Muscle of back (tissue), 11 donors: ENCODE data around the gene IFRD1. TPM values are rescaled to one million over a fixed set of nuclear protein-coding genes. Genes with fewer than 3 reads are reported as not detected.
"Not testable (repeated sequence)": the region's sequence is repeated elsewhere in the genome, so short reads cannot be mapped to it uniquely, and the experiment has no call there.

Experiments used
- DNase-seq, 3 donors: peaks; one replicate each; pipeline versions ENCODE4 v3.0.0 to v3.0.0-alpha.2; 2013
- polyA plus RNA-seq, 10 donors: library from polyadenylated mRNA; unstranded; fragments of 120-200 nt; gene quantifications; one replicate each; pipeline ENCODE4 v1.2.1, GENCODE V29; 2013; ENCODE audit not compliant: insufficient read length in 10 of 10

Gene IFRD1
- polyA plus RNA-seq, 10 donors = 21.1 to 34.4 (median 30.1) TPM

- no peak for DNase-seq
These were observed 62.4 kb downstream of the IFRD1 start for GRCh38 chr7:112512451-112513210.

GRCh38 chr7:112515989-112516388 is 65.7 kb downstream of the IFRD1 start:
- no peak for DNase-seq

- not testable (repeated sequence) for DNase-seq
These were observed 66.2 kb downstream of the IFRD1 start for GRCh38 chr7:112516418-112516817.

DNA sequence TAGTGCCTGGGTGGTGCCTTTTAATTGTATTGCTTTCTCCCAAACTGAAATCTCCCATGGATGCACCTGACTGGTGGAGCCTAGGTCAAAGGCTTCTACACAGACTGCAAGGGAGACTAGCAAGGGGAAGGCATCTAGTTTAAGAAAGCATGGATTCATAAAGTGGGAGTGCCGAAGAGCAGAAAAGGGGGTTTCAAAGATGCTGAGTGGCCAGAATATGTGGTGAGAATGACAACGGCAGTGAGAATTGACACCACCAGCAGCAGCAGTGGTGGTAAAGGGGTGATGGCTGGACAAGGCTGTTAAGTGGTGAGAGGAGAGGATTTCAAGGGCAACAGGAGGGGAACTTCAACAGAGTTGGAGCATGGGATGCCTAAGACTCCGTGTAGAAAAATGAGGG is 67.2 kb downstream of the IFRD1 start:
- DNase-seq = no peak

- no peak for DNase-seq
These were observed 70.5 kb downstream of the IFRD1 start for GRCh38 chr7:112520787-112521186.

DNA sequence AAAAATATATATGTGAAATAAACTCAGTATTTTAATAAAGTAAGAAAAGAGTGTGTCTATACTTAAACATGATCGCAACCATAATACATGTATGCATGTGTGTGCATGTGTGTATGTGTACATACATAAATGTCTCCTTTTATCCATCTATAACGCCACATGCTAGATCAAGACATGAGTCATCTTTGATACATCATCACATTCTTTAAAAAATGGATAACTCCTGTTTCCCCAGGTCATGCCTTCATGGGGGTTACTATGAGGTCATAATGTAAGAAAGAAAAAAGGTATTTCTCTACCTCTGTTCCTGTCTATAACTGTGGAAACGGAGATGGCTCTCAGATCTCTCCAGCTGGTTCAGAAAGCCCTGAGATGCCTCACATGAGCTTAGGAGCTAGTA is 71.7 kb downstream of the IFRD1 start:
- DNase-seq = no peak

DNA sequence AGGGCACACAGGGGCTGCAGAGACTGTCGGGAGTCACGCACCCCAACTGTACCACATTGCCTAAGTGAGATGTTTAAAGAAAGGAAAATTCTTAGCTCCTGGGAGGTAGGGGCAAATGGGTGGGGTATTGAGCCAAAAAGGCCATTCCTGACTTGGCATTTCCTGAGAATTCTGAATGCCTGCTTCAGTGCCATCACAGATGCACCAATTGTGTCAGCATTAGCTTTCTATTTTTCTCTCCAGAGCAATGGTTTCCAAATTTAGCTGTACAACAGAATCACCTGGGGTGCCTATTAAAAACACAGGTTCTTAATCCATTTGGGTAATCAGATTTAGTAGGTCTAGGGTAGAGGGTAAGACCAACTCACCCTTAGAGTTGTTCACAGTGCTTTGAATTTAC is 73.6 kb downstream of the IFRD1 start:
- no peak for DNase-seq

Other genes starting within 250 kb of the IFRD1 start
- gene DOCK4, start 244.1 kb upstream of the IFRD1 start, polyA plus RNA-seq = 10 to 100 TPM in 7 of 10 donors, 1 to 10 TPM in 3; 8.2 to 16.1 (median 11.7) TPM
- gene ZNF277, start 243.8 kb upstream of the IFRD1 start, polyA plus RNA-seq = 10 to 100 TPM; 20.8 to 28.4 (median 25.7) TPM
- gene LSMEM1, start 30.5 kb downstream of the IFRD1 start, polyA plus RNA-seq = 10 to 100 TPM; 10.4 to 36.5 (median 22.2) TPM